ENCODE results near the gene SMPDL3A. TPM values are rescaled to one million over a fixed set of nuclear protein-coding genes. Genes with fewer than 3 reads are reported as not detected.
"Not testable (repeated sequence)": the region's sequence is repeated elsewhere in the genome, so short reads cannot be mapped to it uniquely, and the experiment has no call there.

The SMPDL3A gene
- 2.0 and 2.1 TPM in 2 replicates for total RNA-seq (2014; rRNA removed; shearing (Covaris generic); ENCODE audit: low replicate concordance)

- Histone ChIP-seq H3K9me3 (no peaks in the 10 kb centered on the region), H3K36me3 (no peaks in the 10 kb centered on the region), H3K4me3 (peak within 1 kb of the TSS; percentile 76), H3K27me3 (0 out of 2 replicates have a peak, but pooled peaks cover 2% of the 10 kb centered on the region)
- peak; percentile 76 for DNase-seq
Observed at GRCh38 chr6:122789182-122790027, at the start of gene SMPDL3A. TSS of gene SMPDL3A (plus strand) at chr6:122789258. CDS start at chr6:122789347, 89 bp downstream.

GRCh38 chr6:122740091-122740490 lies 49.0 kb upstream of the SMPDL3A start:
- DNase-seq, result no peak
- H3K27me3 ChIP-seq, result no peaks in the 10 kb centered on the region; the same call in 1 of the 2 replicates
- H3K9me3 ChIP-seq, result no peaks in the 10 kb centered on the region
- H3K36me3 ChIP-seq, result no peaks in the 10 kb centered on the region
- H3K4me3 ChIP-seq, result no peak overlapping the region

- H3K36me3 ChIP-seq, result no peaks in the 10 kb centered on the region
- no peaks in the 10 kb centered on the region for H3K27me3 ChIP-seq
- no peak for DNase-seq
- H3K9me3 ChIP-seq, result no peaks in the 10 kb centered on the region
- H3K4me3 ChIP-seq, result no peak overlapping the region
Observed at GRCh38 chr6:122740936-122741335, 48.1 kb upstream of the SMPDL3A start.

- H3K36me3 ChIP-seq, H3K27me3 ChIP-seq, H3K9me3 ChIP-seq, H3K4me3 ChIP-seq, DNase-seq: not testable (repeated sequence)
Observed at GRCh38 chr6:122744247-122744646, 44.8 kb upstream of the SMPDL3A start.

GRCh38 chr6:122744856-122745255 lies 44.2 kb upstream of the SMPDL3A start:
- H3K9me3 ChIP-seq, H3K27me3 ChIP-seq, H3K4me3 ChIP-seq, H3K36me3 ChIP-seq, DNase-seq: not testable (repeated sequence)

- no peak for DNase-seq
- Histone ChIP-seq H3K9me3 (no peaks in the 10 kb centered on the region), H3K4me3 (no peak overlapping the region), H3K27me3 (no peaks in the 10 kb centered on the region), H3K36me3 (no peaks in the 10 kb centered on the region)
Observed at GRCh38 chr6:122746688-122747087, 42.4 kb upstream of the SMPDL3A start.

- no peak for DNase-seq
- H3K27me3 ChIP-seq, result no peaks in the 10 kb centered on the region
- H3K4me3 ChIP-seq, result no peak overlapping the region
- H3K9me3 ChIP-seq, result no peaks in the 10 kb centered on the region
- no peaks in the 10 kb centered on the region for H3K36me3 ChIP-seq
Observed at GRCh38 chr6:122747573-122747972, 41.5 kb upstream of the SMPDL3A start.

GRCh38 chr6:122748945-122749344 lies 40.1 kb upstream of the SMPDL3A start:
- not testable (repeated sequence) for H3K4me3 ChIP-seq, H3K9me3 ChIP-seq, H3K27me3 ChIP-seq, DNase-seq, H3K36me3 ChIP-seq

GRCh38 chr6:122749451-122750050 lies 39.5 kb upstream of the SMPDL3A start:
- no peak overlapping the region for H3K4me3 ChIP-seq

GRCh38 chr6:122751326-122751725 lies 37.7 kb upstream of the SMPDL3A start:
- H3K4me3 ChIP-seq, result no peak overlapping the region
- no peaks in the 10 kb centered on the region for H3K36me3 ChIP-seq
- no peaks in the 10 kb centered on the region for H3K9me3 ChIP-seq
- no peak for DNase-seq
- no peaks in the 10 kb centered on the region for H3K27me3 ChIP-seq

More at GRCh38 chr6:122749451-122750050, 39.5 kb upstream of the SMPDL3A start:
- no peak for DNase-seq
- Histone ChIP-seq H3K36me3 (no peaks in the 10 kb centered on the region), H3K9me3 (no peaks in the 10 kb centered on the region), H3K27me3 (no peaks in the 10 kb centered on the region)

- Histone ChIP-seq H3K4me3 (no peak overlapping the region), H3K27me3 (no peaks in the 10 kb centered on the region), H3K36me3 (no peaks in the 10 kb centered on the region), H3K9me3 (no peaks in the 10 kb centered on the region)
- DNase-seq, result no peak
Observed at GRCh38 chr6:122752459-122752858, 36.6 kb upstream of the SMPDL3A start.

- H3K4me3 ChIP-seq, result no peak overlapping the region
- no peaks in the 10 kb centered on the region for H3K27me3 ChIP-seq
- H3K36me3 ChIP-seq, result no peaks in the 10 kb centered on the region
- DNase-seq, result no peak
- H3K9me3 ChIP-seq, result no peaks in the 10 kb centered on the region
Observed at GRCh38 chr6:122753000-122753687, 35.9 kb upstream of the SMPDL3A start.

- DNase-seq, result peak; percentile 21
- H3K27me3 ChIP-seq, result no peaks in the 10 kb centered on the region
- no peaks in the 10 kb centered on the region for H3K36me3 ChIP-seq
- H3K9me3 ChIP-seq, result no peaks in the 10 kb centered on the region
- H3K4me3 ChIP-seq, result no peak overlapping the region
Observed at GRCh38 chr6:122753688-122754056, 35.4 kb upstream of the SMPDL3A start.

- H3K36me3 ChIP-seq, result no peaks in the 10 kb centered on the region
- DNase-seq, result no peak
- H3K9me3 ChIP-seq, result no peaks in the 10 kb centered on the region
- no peaks in the 10 kb centered on the region for H3K27me3 ChIP-seq
- H3K4me3 ChIP-seq, result no peak overlapping the region
Observed at GRCh38 chr6:122754191-122754731, 34.8 kb upstream of the SMPDL3A start.

GRCh38 chr6:122755901-122756300 lies 33.2 kb upstream of the SMPDL3A start:
- Histone ChIP-seq H3K36me3 (no peaks in the 10 kb centered on the region), H3K27me3 (no peaks in the 10 kb centered on the region), H3K9me3 (no peaks in the 10 kb centered on the region), H3K4me3 (no peak overlapping the region)
- no peak for DNase-seq

GRCh38 chr6:122758927-122759334 lies 30.1 kb upstream of the SMPDL3A start:
- Histone ChIP-seq H3K9me3 (no peaks in the 10 kb centered on the region), H3K36me3 (no peaks in the 10 kb centered on the region), H3K4me3 (no peak overlapping the region), H3K27me3 (no peaks in the 10 kb centered on the region)
- no peak for DNase-seq

GRCh38 chr6:122760330-122760729 lies 28.7 kb upstream of the SMPDL3A start:
- Histone ChIP-seq H3K27me3 (no peaks in the 10 kb centered on the region), H3K9me3 (no peaks in the 10 kb centered on the region), H3K36me3 (no peaks in the 10 kb centered on the region), H3K4me3 (no peak overlapping the region)
- no peak for DNase-seq

All from MG63 (cell line).